HUES48 (cell line): ENCODE measurements around the gene AEBP2.
A peak's percentile ranks its signal among the peaks of the same experiment; 100 is the strongest.

Experiments
- H3K27ac ChIP-seq: one replicate; pipeline ENCODE4 v1.7.0; 2013; ENCODE audit warnings: low read depth, low read length, inconsistent platforms
- H3K27me3 ChIP-seq: 2 replicates; pipeline ENCODE4 v1.6.1; 2013; ENCODE audit warnings: mild to moderate bottlenecking, low read length; ENCODE audit not compliant: control insufficient read depth, insufficient read depth
- H3K36me3 ChIP-seq: 2 replicates; pipeline ENCODE4 v1.6.1; 2013; ENCODE audit warnings: low read length; ENCODE audit not compliant: control insufficient read depth, insufficient read depth
- H3K4me1 ChIP-seq: 2 replicates; pipeline ENCODE4 v1.6.1; 2013; ENCODE audit warnings: mild to moderate bottlenecking, low read length; ENCODE audit not compliant: control insufficient read depth, insufficient read depth
- H3K4me3 ChIP-seq: 2 replicates; pipeline ENCODE4 v1.5.1; 2013; ENCODE audit warnings: mild to moderate bottlenecking, low read depth, low read length
- H3K9ac ChIP-seq: 2 replicates; pipeline ENCODE4 v1.6.1; 2013; ENCODE audit warnings: mild to moderate bottlenecking, low read depth, low read length, moderate library complexity
- H3K9me3 ChIP-seq: 2 replicates; pipeline ENCODE4 v1.6.1; 2013; ENCODE audit warnings: low read length; ENCODE audit not compliant: control insufficient read depth, insufficient read depth

Gene AEBP2

GRCh38 chr12:19484738-19485137 is 45.4 kb downstream of the AEBP2 start:
- Histone ChIP-seq H3K27me3 (no peaks in the 10 kb centered on the region), H3K9ac (no peak overlapping the region), H3K4me3 (no peak overlapping the region), H3K36me3 (peaks cover 45% of the 10 kb centered on the region), H3K9me3 (no peaks in the 10 kb centered on the region), H3K4me1 (peaks cover 24% of the 10 kb centered on the region), H3K27ac (no peak overlapping the region)

DNA sequence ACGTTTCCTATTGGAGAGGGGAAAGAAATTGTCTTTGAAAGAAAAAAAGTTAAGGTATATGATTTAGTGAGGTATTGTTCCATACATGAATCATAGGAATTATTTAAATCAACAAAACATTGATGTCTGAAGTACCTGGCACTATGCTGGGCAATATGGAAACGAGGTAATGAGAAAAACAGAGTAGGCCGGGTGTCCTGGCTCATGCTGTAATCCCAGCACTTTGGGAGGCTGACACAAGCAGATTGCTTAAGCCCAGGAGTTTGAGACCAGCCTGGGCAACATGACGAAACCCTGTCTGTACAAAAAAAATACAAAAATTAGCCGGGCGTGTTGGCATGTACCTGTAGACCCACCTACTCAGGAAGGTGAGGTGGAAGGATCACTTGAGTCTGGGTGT is 45.9 kb downstream of the AEBP2 start:
- Histone ChIP-seq H3K27me3 (no peaks in the 10 kb centered on the region), H3K9me3 (no peaks in the 10 kb centered on the region), H3K27ac (no peak overlapping the region), H3K4me1 (peaks cover 24% of the 10 kb centered on the region), H3K4me3 (no peak overlapping the region), H3K36me3 (peaks cover 44% of the 10 kb centered on the region), H3K9ac (no peak overlapping the region)

GRCh38 chr12:19489168-19489567 is 49.9 kb downstream of the AEBP2 start:
- Histone ChIP-seq H3K27ac (no peak overlapping the region), H3K4me1 (peaks cover 8% of the 10 kb centered on the region), H3K36me3 (peaks cover 42% of the 10 kb centered on the region), H3K9me3 (no peaks in the 10 kb centered on the region), H3K27me3 (no peaks in the 10 kb centered on the region), H3K4me3 (no peak overlapping the region), H3K9ac (no peak overlapping the region)

- no peak overlapping the region for H3K27ac ChIP-seq
- H3K9me3 ChIP-seq = no peaks in the 10 kb centered on the region
- H3K4me3 ChIP-seq = no peak overlapping the region
- H3K36me3 ChIP-seq = peaks cover 39% of the 10 kb centered on the region
- H3K9ac ChIP-seq = no peak overlapping the region
- no peaks in the 10 kb centered on the region for H3K27me3 ChIP-seq
- peaks cover 18% of the 10 kb centered on the region for H3K4me1 ChIP-seq
These were observed 51.6 kb downstream of the AEBP2 start for GRCh38 chr12:19490908-19491307.

GRCh38 chr12:19491863-19492262 is 52.6 kb downstream of the AEBP2 start:
- Histone ChIP-seq H3K36me3 (peaks cover 35% of the 10 kb centered on the region), H3K9me3 (no peaks in the 10 kb centered on the region), H3K4me3 (no peak overlapping the region), H3K4me1 (peaks cover 23% of the 10 kb centered on the region), H3K27ac (no peak overlapping the region), H3K27me3 (no peaks in the 10 kb centered on the region), H3K9ac (no peak overlapping the region)

GRCh38 chr12:19496219-19496878 is 57.1 kb downstream of the AEBP2 start:
- Histone ChIP-seq H3K4me3 (no peak overlapping the region), H3K4me1 (peaks cover 32% of the 10 kb centered on the region), H3K9me3 (no peaks in the 10 kb centered on the region), H3K27me3 (no peaks in the 10 kb centered on the region), H3K36me3 (peaks cover 69% of the 10 kb centered on the region), H3K9ac (peak overlapping the region; percentile 6; the same call in 1 of the 2 replicates), H3K27ac (peak overlapping the region; percentile 87)

- Histone ChIP-seq H3K9ac (no peak overlapping the region), H3K4me3 (no peak overlapping the region), H3K27me3 (no peaks in the 10 kb centered on the region), H3K9me3 (no peaks in the 10 kb centered on the region), H3K36me3 (peaks cover 77% of the 10 kb centered on the region), H3K4me1 (peaks cover 32% of the 10 kb centered on the region), H3K27ac (no peak overlapping the region)
These were observed 58.8 kb downstream of the AEBP2 start for GRCh38 chr12:19498099-19498498.

DNA sequence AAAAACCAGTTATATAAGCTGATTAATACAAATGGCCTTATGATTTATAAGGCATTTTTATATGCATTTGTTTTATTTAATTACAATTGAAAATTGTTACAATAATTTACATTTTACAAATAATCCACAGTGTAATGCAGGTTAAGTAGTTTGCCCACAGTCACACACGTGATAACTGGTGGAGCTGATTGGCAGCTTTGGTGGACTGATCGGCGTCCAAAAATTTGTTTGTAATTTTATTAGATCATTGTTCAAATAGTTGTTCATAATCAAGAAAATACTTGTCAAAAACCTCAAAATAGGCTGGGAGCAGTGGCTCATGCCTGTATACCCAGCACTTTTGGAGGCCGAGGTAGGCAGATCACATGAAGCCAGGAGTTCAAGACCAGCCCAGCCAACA is 59.7 kb downstream of the AEBP2 start:
- peaks cover 77% of the 10 kb centered on the region for H3K36me3 ChIP-seq

DNA sequence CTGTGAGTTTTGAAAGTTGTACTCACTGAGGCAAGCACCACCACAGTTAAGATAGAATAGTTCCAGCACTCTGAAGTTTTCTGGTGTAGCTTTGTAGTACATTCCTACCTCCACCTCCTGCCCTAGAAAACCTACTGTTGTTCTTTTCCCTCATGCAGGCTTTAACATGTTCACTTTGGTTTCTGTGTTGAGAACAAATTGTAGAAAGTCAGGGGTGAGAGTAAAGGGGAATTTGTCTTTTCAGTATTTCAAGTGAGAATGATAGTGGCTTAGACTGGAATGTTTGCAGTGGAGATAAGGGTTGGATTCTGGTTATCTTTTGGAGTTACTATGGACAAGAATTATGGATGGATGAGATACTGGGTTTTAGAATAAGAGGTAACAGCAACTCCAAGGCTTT is 67.2 kb downstream of the AEBP2 start:
- H3K4me3 ChIP-seq = no peak overlapping the region
- H3K9ac ChIP-seq = no peak overlapping the region
- no peak overlapping the region for H3K27ac ChIP-seq
- H3K4me1 ChIP-seq = peaks cover 5% of the 10 kb centered on the region
- H3K36me3 ChIP-seq = peaks cover 57% of the 10 kb centered on the region
- H3K27me3 ChIP-seq = no peaks in the 10 kb centered on the region
- H3K9me3 ChIP-seq = no peaks in the 10 kb centered on the region

More for the DNA sequence above, 59.7 kb downstream of the AEBP2 start:
- Histone ChIP-seq H3K4me1 (peaks cover 24% of the 10 kb centered on the region), H3K27ac (no peak overlapping the region), H3K4me3 (no peak overlapping the region), H3K9ac (no peak overlapping the region), H3K27me3 (no peaks in the 10 kb centered on the region), H3K9me3 (no peaks in the 10 kb centered on the region)

GRCh38 chr12:19507823-19508222 is 68.5 kb downstream of the AEBP2 start:
- Histone ChIP-seq H3K9ac (no peak overlapping the region), H3K9me3 (no peaks in the 10 kb centered on the region), H3K36me3 (peaks cover 60% of the 10 kb centered on the region), H3K4me1 (peaks cover 5% of the 10 kb centered on the region), H3K27ac (no peak overlapping the region), H3K4me3 (no peak overlapping the region), H3K27me3 (no peaks in the 10 kb centered on the region)

DNA sequence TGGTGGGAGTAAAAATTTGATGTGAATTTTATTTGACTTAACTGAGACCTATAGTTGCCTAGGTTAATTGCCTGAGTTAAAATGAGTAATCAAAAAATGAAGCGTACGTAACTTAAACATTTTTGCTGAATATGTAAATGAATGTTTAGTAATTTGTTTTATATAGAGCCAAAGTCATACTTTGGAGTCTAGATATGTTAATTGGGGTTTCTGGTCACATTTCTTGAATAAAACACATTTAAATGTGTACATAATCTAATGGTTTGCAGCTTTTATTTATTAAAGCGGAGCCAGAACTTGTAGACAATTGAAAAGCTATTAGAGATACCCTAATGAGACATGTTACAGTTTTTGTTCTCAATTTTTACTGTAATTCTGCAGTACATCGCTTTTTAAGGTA is 71.2 kb downstream of the AEBP2 start:
- no peak overlapping the region for H3K27ac ChIP-seq
- H3K36me3 ChIP-seq = peaks cover 60% of the 10 kb centered on the region
- no peaks in the 10 kb centered on the region for H3K27me3 ChIP-seq
- H3K9me3 ChIP-seq = no peaks in the 10 kb centered on the region
- H3K4me1 ChIP-seq = peaks cover 26% of the 10 kb centered on the region
- H3K9ac ChIP-seq = no peak overlapping the region
- H3K4me3 ChIP-seq = no peak overlapping the region
